Astrocyte of the cerebellum (primary cell): ENCODE measurements around the gene MMP26.
"Not testable (repeated sequence)": the region's sequence is repeated elsewhere in the genome, so short reads cannot be mapped to it uniquely, and the experiment has no call there.

Experiments
- DNase-seq: peaks from one replicate; pipeline ENCODE4 v3.0.0-alpha.2; 2011; ENCODE audit warnings: low read depth
- H3K4me3 ChIP-seq: 2 replicates; pipeline ENCODE4 v1.5.1; 2011; ENCODE audit warnings: mild to moderate bottlenecking, low read depth, low read length, moderate library complexity
- CTCF ChIP-seq: IDR thresholded peaks from 2 replicates; pipeline ENCODE4 v1.5.1; 2012; ENCODE audit warnings: low read length, low read depth, moderate library complexity, mild to moderate bottlenecking; ENCODE audit errors: missing control alignments
- in situ Hi-C: cut with HindIII; loops from 2 replicates; pipeline ENCODE4 v1.10.0; 2017; ENCODE audit warnings: low sequenced_read_pairs

Gene MMP26

GRCh38 chr11:4713241-4713640, 8.7 kb downstream of the MMP26 start:
- no peak for DNase-seq
- no peak for TF ChIP-seq CTCF
- H3K4me3 ChIP-seq: no peak overlapping the region
- in situ Hi-C loops: no loop called here

- in situ Hi-C loops: no loop called here
- no peak for TF ChIP-seq CTCF
- no peak overlapping the region for H3K4me3 ChIP-seq
- DNase-seq: no peak
Observed at GRCh38 chr11:4714300-4714699, 9.7 kb downstream of the MMP26 start.

- in situ Hi-C loops, DNase-seq, H3K4me3 ChIP-seq: not testable (repeated sequence)
Observed at GRCh38 chr11:4722616-4723534, 18.3 kb downstream of the MMP26 start.

- in situ Hi-C loops: no loop called here
- TF ChIP-seq CTCF: no peak
- DNase-seq: no peak
- no peak overlapping the region for H3K4me3 ChIP-seq
Observed at GRCh38 chr11:4727171-4727570, 22.6 kb downstream of the MMP26 start.

GRCh38 chr11:4740735-4741134, 36.2 kb downstream of the MMP26 start:
- H3K4me3 ChIP-seq: no peak overlapping the region
- DNase-seq: no peak
- in situ Hi-C loops: no loop called here
- TF ChIP-seq CTCF: no peak

GRCh38 chr11:4748438-4748837, 43.9 kb downstream of the MMP26 start:
- no peak overlapping the region for H3K4me3 ChIP-seq
- DNase-seq: no peak
- TF ChIP-seq CTCF: no peak
- in situ Hi-C loops: no loop called here

- TF ChIP-seq CTCF: no peak
- H3K4me3 ChIP-seq: no peak overlapping the region
- DNase-seq: no peak
- in situ Hi-C loops: no loop called here
Observed at GRCh38 chr11:4751201-4751600, 46.6 kb downstream of the MMP26 start.
